K562 (cell line): ENCODE data around the gene LASP1.

Source experiments
- ATF2 ChIP-seq: sonication (generic); formaldehyde crosslinking; IDR thresholded peaks from 2 replicates; pipeline ENCODE4 v1.8.1; 2022; ENCODE audit warnings: missing genetic modification reagents
- CGGBP1 ChIP-seq: fragments of 250-450 bp; sonication (Bioruptor Pico); IDR thresholded peaks from 2 replicates; pipeline ENCODE4 v1.9.0; 2021; ENCODE audit warnings: mild to moderate bottlenecking
- CHCHD3 ChIP-seq: fragments of 250-450 bp; sonication (Bioruptor Pico); IDR thresholded peaks from 2 replicates; pipeline ENCODE4 v2.1.2; 2022; ENCODE audit warnings: mild to moderate bottlenecking
- CHD4 ChIP-seq: fragments of 200-600 bp; sonication (generic); IDR thresholded peaks from 3 replicates; pipeline ENCODE4 v1.6.1; 2012; ENCODE audit warnings: low read depth, mild to moderate bottlenecking, mixed read lengths, low read length, inconsistent platforms; ENCODE audit not compliant: insufficient read depth, insufficient replicate concordance, poor library complexity, severe bottlenecking
- GATAD2A ChIP-seq: fragments of 450-650 bp; IDR thresholded peaks from 2 replicates; pipeline ENCODE4 v1.6.1; 2017
- HDAC6 ChIP-seq: IDR thresholded peaks from 2 replicates; pipeline ENCODE4 v1.6.1; 2012; ENCODE audit warnings: low read depth, mild to moderate bottlenecking, control low read depth, inconsistent platforms, low read length, moderate library complexity
- MYNN ChIP-seq, 2 experiments: sonication (generic); formaldehyde crosslinking in 1 of 2; IDR thresholded peaks; 2 replicates each; pipeline versions ENCODE4 v1.5.0 to v1.6.1; 2016 to 2020; ENCODE audit warnings: antibody characterized with exemption in 1 of 2, missing genetic modification reagents in 1 of 2
- NCOA1 ChIP-seq: fragments of 450-650 bp; IDR thresholded peaks from 2 replicates; pipeline ENCODE4 v1.6.1; 2016; ENCODE audit warnings: low read depth
- PKNOX1 ChIP-seq: fragments of 450-650 bp; IDR thresholded peaks from 2 replicates; pipeline ENCODE4 v1.6.1; 2016
- TF ChIP-seq, protein P1 (sequence below), 3 experiments: IDR thresholded peaks in 2 of 3; conservative IDR thresholded peaks in 1 of 3; 2 replicates each; pipeline ENCODE4 v1.5.1; 2011 to 2012; ENCODE audit warnings: low read length in 3 of 3, mild to moderate bottlenecking in 3 of 3, control low read depth in 2 of 3, improper control_type of control experiment in 1 of 3, inconsistent platforms in 1 of 3, low read depth in 1 of 3, mixed read lengths in 1 of 3, moderate library complexity in 1 of 3; ENCODE audit not compliant: insufficient read depth in 2 of 3
- TF ChIP-seq, protein P2 (sequence below), 2 experiments: fragments of 450-650 bp in 1 of 2; sonication (generic) in 1 of 2; formaldehyde crosslinking in 1 of 2; IDR thresholded peaks; 2 replicates each; pipeline versions ENCODE4 v1.7.1 to v1.9.0; 2016 to 2022; ENCODE audit warnings: inconsistent platforms in 1 of 2, mild to moderate bottlenecking in 1 of 2, missing genetic modification reagents in 1 of 2
- TF ChIP-seq, protein P3 (sequence below): fragments of 450-650 bp; conservative IDR thresholded peaks from 2 replicates; pipeline ENCODE4 v1.6.1; 2016; ENCODE audit warnings: missing genetic modification characterization, low read depth, mild to moderate bottlenecking, control low read depth, missing compliant biosample characterization
- TF ChIP-seq, protein P4 (sequence below): fragments of 250-450 bp; sonication (Bioruptor Pico); IDR thresholded peaks from 2 replicates; pipeline ENCODE4 v1.5.0; 2021; ENCODE audit warnings: mild to moderate bottlenecking, borderline replicate concordance

- TF ChIP-seq, protein P1, sequence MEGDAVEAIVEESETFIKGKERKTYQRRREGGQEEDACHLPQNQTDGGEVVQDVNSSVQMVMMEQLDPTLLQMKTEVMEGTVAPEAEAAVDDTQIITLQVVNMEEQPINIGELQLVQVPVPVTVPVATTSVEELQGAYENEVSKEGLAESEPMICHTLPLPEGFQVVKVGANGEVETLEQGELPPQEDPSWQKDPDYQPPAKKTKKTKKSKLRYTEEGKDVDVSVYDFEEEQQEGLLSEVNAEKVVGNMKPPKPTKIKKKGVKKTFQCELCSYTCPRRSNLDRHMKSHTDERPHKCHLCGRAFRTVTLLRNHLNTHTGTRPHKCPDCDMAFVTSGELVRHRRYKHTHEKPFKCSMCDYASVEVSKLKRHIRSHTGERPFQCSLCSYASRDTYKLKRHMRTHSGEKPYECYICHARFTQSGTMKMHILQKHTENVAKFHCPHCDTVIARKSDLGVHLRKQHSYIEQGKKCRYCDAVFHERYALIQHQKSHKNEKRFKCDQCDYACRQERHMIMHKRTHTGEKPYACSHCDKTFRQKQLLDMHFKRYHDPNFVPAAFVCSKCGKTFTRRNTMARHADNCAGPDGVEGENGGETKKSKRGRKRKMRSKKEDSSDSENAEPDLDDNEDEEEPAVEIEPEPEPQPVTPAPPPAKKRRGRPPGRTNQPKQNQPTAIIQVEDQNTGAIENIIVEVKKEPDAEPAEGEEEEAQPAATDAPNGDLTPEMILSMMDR (IDR thresholded peaks at IDR 0.05 in 2 of 3, conservative IDR thresholded peaks at IDR 0.05 in 1 of 3; ENCODE audit: insufficient read depth in 2 of 3, low read depth in 1 of 3, low read length in 3 of 3) = no peak
- TF ChIP-seq, protein P2, sequence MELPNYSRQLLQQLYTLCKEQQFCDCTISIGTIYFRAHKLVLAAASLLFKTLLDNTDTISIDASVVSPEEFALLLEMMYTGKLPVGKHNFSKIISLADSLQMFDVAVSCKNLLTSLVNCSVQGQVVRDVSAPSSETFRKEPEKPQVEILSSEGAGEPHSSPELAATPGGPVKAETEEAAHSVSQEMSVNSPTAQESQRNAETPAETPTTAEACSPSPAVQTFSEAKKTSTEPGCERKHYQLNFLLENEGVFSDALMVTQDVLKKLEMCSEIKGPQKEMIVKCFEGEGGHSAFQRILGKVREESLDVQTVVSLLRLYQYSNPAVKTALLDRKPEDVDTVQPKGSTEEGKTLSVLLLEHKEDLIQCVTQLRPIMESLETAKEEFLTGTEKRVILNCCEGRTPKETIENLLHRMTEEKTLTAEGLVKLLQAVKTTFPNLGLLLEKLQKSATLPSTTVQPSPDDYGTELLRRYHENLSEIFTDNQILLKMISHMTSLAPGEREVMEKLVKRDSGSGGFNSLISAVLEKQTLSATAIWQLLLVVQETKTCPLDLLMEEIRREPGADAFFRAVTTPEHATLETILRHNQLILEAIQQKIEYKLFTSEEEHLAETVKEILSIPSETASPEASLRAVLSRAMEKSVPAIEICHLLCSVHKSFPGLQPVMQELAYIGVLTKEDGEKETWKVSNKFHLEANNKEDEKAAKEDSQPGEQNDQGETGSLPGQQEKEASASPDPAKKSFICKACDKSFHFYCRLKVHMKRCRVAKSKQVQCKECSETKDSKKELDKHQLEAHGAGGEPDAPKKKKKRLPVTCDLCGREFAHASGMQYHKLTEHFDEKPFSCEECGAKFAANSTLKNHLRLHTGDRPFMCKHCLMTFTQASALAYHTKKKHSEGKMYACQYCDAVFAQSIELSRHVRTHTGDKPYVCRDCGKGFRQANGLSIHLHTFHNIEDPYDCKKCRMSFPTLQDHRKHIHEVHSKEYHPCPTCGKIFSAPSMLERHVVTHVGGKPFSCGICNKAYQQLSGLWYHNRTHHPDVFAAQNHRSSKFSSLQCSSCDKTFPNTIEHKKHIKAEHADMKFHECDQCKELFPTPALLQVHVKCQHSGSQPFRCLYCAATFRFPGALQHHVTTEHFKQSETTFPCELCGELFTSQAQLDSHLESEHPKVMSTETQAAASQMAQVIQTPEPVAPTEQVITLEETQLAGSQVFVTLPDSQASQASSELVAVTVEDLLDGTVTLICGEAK (IDR thresholded peaks at IDR 0.05) = no peak
- TF ChIP-seq, protein P2 (CRISPR knock-in tag; IDR thresholded peaks at IDR 0.05) = no peak
- TF ChIP-seq, protein P3, sequence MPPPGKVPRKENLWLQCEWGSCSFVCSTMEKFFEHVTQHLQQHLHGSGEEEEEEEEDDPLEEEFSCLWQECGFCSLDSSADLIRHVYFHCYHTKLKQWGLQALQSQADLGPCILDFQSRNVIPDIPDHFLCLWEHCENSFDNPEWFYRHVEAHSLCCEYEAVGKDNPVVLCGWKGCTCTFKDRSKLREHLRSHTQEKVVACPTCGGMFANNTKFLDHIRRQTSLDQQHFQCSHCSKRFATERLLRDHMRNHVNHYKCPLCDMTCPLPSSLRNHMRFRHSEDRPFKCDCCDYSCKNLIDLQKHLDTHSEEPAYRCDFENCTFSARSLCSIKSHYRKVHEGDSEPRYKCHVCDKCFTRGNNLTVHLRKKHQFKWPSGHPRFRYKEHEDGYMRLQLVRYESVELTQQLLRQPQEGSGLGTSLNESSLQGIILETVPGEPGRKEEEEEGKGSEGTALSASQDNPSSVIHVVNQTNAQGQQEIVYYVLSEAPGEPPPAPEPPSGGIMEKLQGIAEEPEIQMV (tag) = no peak
- TF ChIP-seq MYNN (IDR thresholded peaks at IDR 0.05) (no peak), MYNN (CRISPR knock-in tag; IDR thresholded peaks at IDR 0.05) (no peak), ATF2 (CRISPR knock-in tag) (no peak), NCOA1 (no peak), HDAC6 (no peak), CGGBP1 (CRISPR knock-in tag) (no peak), PKNOX1 (no peak), CHCHD3 (CRISPR knock-in tag) (no peak), GATAD2A (no peak), CHD4 (no peak)
- TF ChIP-seq, protein P4, sequence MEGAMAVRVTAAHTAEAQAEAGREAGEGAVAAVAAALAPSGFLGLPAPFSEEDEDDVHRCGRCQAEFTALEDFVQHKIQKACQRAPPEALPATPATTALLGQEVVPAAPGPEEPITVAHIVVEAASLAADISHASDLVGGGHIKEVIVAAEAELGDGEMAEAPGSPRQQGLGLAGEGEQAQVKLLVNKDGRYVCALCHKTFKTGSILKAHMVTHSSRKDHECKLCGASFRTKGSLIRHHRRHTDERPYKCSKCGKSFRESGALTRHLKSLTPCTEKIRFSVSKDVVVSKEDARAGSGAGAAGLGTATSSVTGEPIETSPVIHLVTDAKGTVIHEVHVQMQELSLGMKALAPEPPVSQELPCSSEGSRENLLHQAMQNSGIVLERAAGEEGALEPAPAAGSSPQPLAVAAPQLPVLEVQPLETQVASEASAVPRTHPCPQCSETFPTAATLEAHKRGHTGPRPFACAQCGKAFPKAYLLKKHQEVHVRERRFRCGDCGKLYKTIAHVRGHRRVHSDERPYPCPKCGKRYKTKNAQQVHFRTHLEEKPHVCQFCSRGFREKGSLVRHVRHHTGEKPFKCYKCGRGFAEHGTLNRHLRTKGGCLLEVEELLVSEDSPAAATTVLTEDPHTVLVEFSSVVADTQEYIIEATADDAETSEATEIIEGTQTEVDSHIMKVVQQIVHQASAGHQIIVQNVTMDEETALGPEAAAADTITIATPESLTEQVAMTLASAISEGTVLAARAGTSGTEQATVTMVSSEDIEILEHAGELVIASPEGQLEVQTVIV = no peak
These were observed 11.8 kb downstream of the LASP1 start for GRCh38 chr17:38881600-38882191.
